ENCODE data around the gene DNAJC1. TPM values are rescaled to one million over a fixed set of nuclear protein-coding genes. Genes with fewer than 3 reads are reported as not detected.

DNAJC1 gene
- polyA plus RNA-seq, 1 donor from 2014 or later = 15.9 TPM

GRCh38 chr10:21811245-21811585 lies 192.3 kb downstream of the DNAJC1 start:
- H3F3A ChIP-seq (ENCODE audit: insufficient read depth, low read length, poor library complexity, severe bottlenecking) = no peaks in the 10 kb centered on the region
- TF ChIP-seq EZH2 (IDR thresholded peaks at IDR 0.05; ENCODE audit: borderline replicate concordance, insufficient read depth, low read length, poor library complexity, severe bottlenecking) (no peak), EP300 (conservative IDR thresholded peaks at IDR 0.05; ENCODE audit: poor library complexity, severe bottlenecking) (no peak), TAF1 (IDR thresholded peaks at IDR 0.05; ENCODE audit: low read depth) (no peak), REST (IDR thresholded peaks at IDR 0.05; ENCODE audit: borderline replicate concordance) (no peak), MXI1 (conservative IDR thresholded peaks at IDR 0.05; ENCODE audit: poor library complexity, severe bottlenecking) (no peak), SMC3 (conservative IDR thresholded peaks at IDR 0.05; ENCODE audit: poor library complexity) (no peak), RAD21 (conservative IDR thresholded peaks at IDR 0.05) (no peak), CTCF (IDR thresholded peaks at IDR 0.05; ENCODE audit: poor library complexity, severe bottlenecking) (no peak), POLR2AphosphoS5 (IDR thresholded peaks at IDR 0.05) (no peak)
- no peak overlapping the region for H3K4me2 ChIP-seq (ENCODE audit: low read length)
- no peaks in the 10 kb centered on the region for H4K20me1 ChIP-seq (ENCODE audit: insufficient read depth)
- H3K9ac ChIP-seq (ENCODE audit: low read length) = no peak overlapping the region
- H3K9me2 ChIP-seq (ENCODE audit: insufficient read depth, low read length) = no peaks in the 10 kb centered on the region
- H3K36me3 ChIP-seq (ENCODE audit: insufficient read depth, low read length) = no peaks in the 10 kb centered on the region
- H3K79me2 ChIP-seq (replicated peaks; ENCODE audit: insufficient read depth, low read length) = peaks cover 7% of the 10 kb centered on the region
- no peak overlapping the region for H3K4me3 ChIP-seq (ENCODE audit: low read length)
- H3K27ac ChIP-seq (ENCODE audit: low read length) = no peak overlapping the region
- no peak overlapping the region for H2AFZ ChIP-seq (ENCODE audit: low read depth, low read length)
- no peaks in the 10 kb centered on the region for H3K9me3 ChIP-seq (ENCODE audit: low read length)
- no peaks in the 10 kb centered on the region for H3K27me3 ChIP-seq (ENCODE audit: insufficient read depth, low read depth, low read length)

- H4K20me1 ChIP-seq (ENCODE audit: insufficient read depth) = no peaks in the 10 kb centered on the region
- no peak overlapping the region for H2AFZ ChIP-seq (ENCODE audit: low read depth, low read length)
- no peak overlapping the region for H3K4me3 ChIP-seq (ENCODE audit: low read length)
- H3K36me3 ChIP-seq (ENCODE audit: insufficient read depth, low read length) = no peaks in the 10 kb centered on the region
- no peaks in the 10 kb centered on the region for H3F3A ChIP-seq (ENCODE audit: insufficient read depth, low read length, poor library complexity, severe bottlenecking)
- H3K4me2 ChIP-seq (ENCODE audit: low read length) = no peak overlapping the region
- TF ChIP-seq EZH2 (IDR thresholded peaks at IDR 0.05; ENCODE audit: borderline replicate concordance, insufficient read depth, low read length, poor library complexity, severe bottlenecking) = no peak
- TF ChIP-seq RAD21 (conservative IDR thresholded peaks at IDR 0.05) = no peak
- no peak for TF ChIP-seq POLR2AphosphoS5 (IDR thresholded peaks at IDR 0.05)
- no peak for TF ChIP-seq REST (IDR thresholded peaks at IDR 0.05; ENCODE audit: borderline replicate concordance)
- no peak for TF ChIP-seq MXI1 (conservative IDR thresholded peaks at IDR 0.05; ENCODE audit: poor library complexity, severe bottlenecking)
- TF ChIP-seq SMC3 (conservative IDR thresholded peaks at IDR 0.05; ENCODE audit: poor library complexity) = no peak
- TF ChIP-seq TAF1 (IDR thresholded peaks at IDR 0.05; ENCODE audit: low read depth) = no peak
- TF ChIP-seq EP300 (conservative IDR thresholded peaks at IDR 0.05; ENCODE audit: poor library complexity, severe bottlenecking) = no peak
- TF ChIP-seq CTCF (IDR thresholded peaks at IDR 0.05; ENCODE audit: poor library complexity, severe bottlenecking) = no peak
- H3K9ac ChIP-seq (ENCODE audit: low read length) = no peak overlapping the region
- H3K79me2 ChIP-seq (replicated peaks; ENCODE audit: insufficient read depth, low read length) = peaks cover 12% of the 10 kb centered on the region
- no peaks in the 10 kb centered on the region for H3K27me3 ChIP-seq (ENCODE audit: insufficient read depth, low read depth, low read length)
- H3K9me2 ChIP-seq (ENCODE audit: insufficient read depth, low read length) = no peaks in the 10 kb centered on the region
- no peak overlapping the region for H3K27ac ChIP-seq (ENCODE audit: low read length)
- H3K9me3 ChIP-seq (ENCODE audit: low read length) = no peaks in the 10 kb centered on the region
These were observed 192.8 kb downstream of the DNAJC1 start for GRCh38 chr10:21810582-21811244.

Measured in neural cell (in vitro differentiated cells).